Chondrocyte (in vitro differentiated cells): ENCODE results near the gene TAP2. TPM values are rescaled to one million over a fixed set of nuclear protein-coding genes. Genes with fewer than 3 reads are reported as not detected.

ENCODE experiments used
- DNase-seq: peaks from one replicate; pipeline ENCODE4 v3.0.0; 2021; ENCODE audit warnings: mixed read lengths, low spot score
- H3K27ac Mint-ChIP-seq: one replicate; pipeline ENCODE4 v1.8.0; 2021; ENCODE audit warnings: mild to moderate bottlenecking, moderate library complexity, mixed read lengths; ENCODE audit not compliant: unreplicated experiment
- H3K27me3 Mint-ChIP-seq: 2 replicates; pipeline ENCODE4 v1.8.0; 2021; ENCODE audit warnings: low read depth, mixed read lengths
- H3K36me3 Mint-ChIP-seq: 2 replicates; pipeline ENCODE4 v1.8.0; 2021; ENCODE audit warnings: low read depth, mixed read lengths
- H3K4me1 Mint-ChIP-seq: 2 replicates; pipeline ENCODE4 v1.8.0; 2021; ENCODE audit warnings: low read depth, mild to moderate bottlenecking, mixed read lengths
- H3K4me3 Mint-ChIP-seq: one replicate; pipeline ENCODE4 v1.8.0; 2021; ENCODE audit warnings: mild to moderate bottlenecking, moderate library complexity, mixed read lengths; ENCODE audit not compliant: unreplicated experiment
- H3K9me3 Mint-ChIP-seq: 2 replicates; pipeline ENCODE4 v1.8.0; 2021; ENCODE audit warnings: low read depth, mixed read lengths
- CTCF ChIP-seq: fragments of 200-600 bp; sonication (generic); IDR thresholded peaks from 2 replicates; pipeline ENCODE4 v1.5.0; 2021; ENCODE audit warnings: antibody characterized with exemption, mild to moderate bottlenecking, moderate library complexity
- total RNA-seq: library from RNA; stranded (reverse); gene quantifications from 3 replicates; pipeline ENCODE4 v1.2.1, GENCODE V29; 2021

TAP2 gene
- total RNA-seq, 1 donor from 2014 or later: 20.3 TPM

GRCh38 chr6:32853541-32854375, 15.2 kb upstream of the TAP2 start, which contains the start of the genes PSMB9 and TAP1:
Gene PSMB9, plus strand, starts transcription at chr6:32854192. Its CDS starts 38 bp downstream, at chr6:32854230.
Gene TAP1, minus strand, starts transcription at chr6:32853704. Its CDS starts 68 bp downstream, at chr6:32853636.
- H3K36me3 Mint-ChIP-seq: peaks cover 14% of the 10 kb centered on the region
- no peaks in the 10 kb centered on the region for H3K9me3 Mint-ChIP-seq
- H3K4me1 Mint-ChIP-seq: peaks cover 24% of the 10 kb centered on the region
- peak within 1 kb of the TSS; percentile 95 for H3K4me3 Mint-ChIP-seq
- peaks cover 25% of the 10 kb centered on the region for H3K27me3 Mint-ChIP-seq
- TF ChIP-seq CTCF: peak; percentile 83
- peak; percentile 96 for DNase-seq
- H3K27ac Mint-ChIP-seq: peak within 1 kb of the TSS; percentile 97

GRCh38 chr6:32852844-32853540, 14.5 kb upstream of the TAP2 start:
- peaks cover 22% of the 10 kb centered on the region for H3K27me3 Mint-ChIP-seq
- no peak for DNase-seq
- no peaks in the 10 kb centered on the region for H3K9me3 Mint-ChIP-seq
- H3K27ac Mint-ChIP-seq: peak overlapping the region; percentile 95
- peaks cover 24% of the 10 kb centered on the region for H3K4me1 Mint-ChIP-seq
- peaks cover 19% of the 10 kb centered on the region for H3K36me3 Mint-ChIP-seq
- peak overlapping the region; percentile 95 for H3K4me3 Mint-ChIP-seq
- no peak for TF ChIP-seq CTCF

GRCh38 chr6:32852018-32852843, 13.7 kb upstream of the TAP2 start:
- H3K4me1 Mint-ChIP-seq: peaks cover 24% of the 10 kb centered on the region
- DNase-seq: no peak
- H3K27ac Mint-ChIP-seq: peak overlapping the region; percentile 95
- peak overlapping the region; percentile 95 for H3K4me3 Mint-ChIP-seq
- H3K36me3 Mint-ChIP-seq: peaks cover 24% of the 10 kb centered on the region
- no peak for TF ChIP-seq CTCF
- H3K9me3 Mint-ChIP-seq: no peaks in the 10 kb centered on the region
- H3K27me3 Mint-ChIP-seq: peaks cover 14% of the 10 kb centered on the region

- Mint-ChIP-seq H3K4me1 (peaks cover 24% of the 10 kb centered on the region), H3K9me3 (no peaks in the 10 kb centered on the region), H3K27ac (no peak overlapping the region), H3K27me3 (peaks cover 9% of the 10 kb centered on the region), H3K4me3 (no peak overlapping the region), H3K36me3 (peaks cover 29% of the 10 kb centered on the region)
- DNase-seq: no peak
- TF ChIP-seq CTCF: no peak
These were observed 12.5 kb upstream of the TAP2 start for GRCh38 chr6:32851025-32851424.

- Mint-ChIP-seq H3K4me1 (peaks cover 22% of the 10 kb centered on the region), H3K9me3 (no peaks in the 10 kb centered on the region), H3K4me3 (no peak overlapping the region), H3K27ac (no peak overlapping the region), H3K36me3 (peaks cover 29% of the 10 kb centered on the region), H3K27me3 (no peaks in the 10 kb centered on the region)
- TF ChIP-seq CTCF: no peak
- DNase-seq: no peak
These were observed 10.6 kb upstream of the TAP2 start for GRCh38 chr6:32849126-32849525.
